ENCODE results near the gene IFI44L.

DNA sequence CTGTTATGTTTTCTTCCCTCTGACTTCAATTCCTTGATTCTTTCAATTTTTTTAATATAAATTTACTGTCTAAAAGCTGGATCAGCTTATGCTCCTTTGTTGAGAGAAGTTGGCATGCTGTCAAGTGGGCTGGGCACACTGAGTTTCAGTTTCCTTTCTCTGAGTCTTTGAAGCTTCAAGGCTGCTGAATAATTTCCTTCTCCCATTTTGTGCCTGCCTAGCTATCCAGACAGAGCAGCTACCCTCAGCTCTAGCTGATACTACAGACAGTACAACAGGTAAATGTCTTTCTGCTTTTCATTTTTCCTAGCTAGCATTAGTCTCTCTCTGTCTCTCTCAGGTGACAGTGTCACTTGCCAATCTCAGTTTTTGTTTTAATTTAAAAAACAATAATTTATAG lies 29.4 kb downstream of the IFI44L start, which contains the start of gene IFI44:
- TF ChIP-seq REST (IDR thresholded peaks at IDR 0.05; ENCODE audit: insufficient read depth in 1 of 2, low read depth in 2 of 2, low read length in 2 of 2): no peak
- no peak for TF ChIP-seq TAF1 (IDR thresholded peaks at IDR 0.05; ENCODE audit: borderline replicate concordance, insufficient read depth, low read length)
- TF ChIP-seq POLR2AphosphoS5 (IDR thresholded peaks at IDR 0.05; ENCODE audit: low read depth, low read length): no peak
